Tibial nerve (tissue), 4 donors: ENCODE data around the gene CASP9.

Experiments used
- EP300 ChIP-seq, 2 donors: sonication (generic); formaldehyde crosslinking; IDR thresholded peaks; one replicate each; pipeline ENCODE4 v1.6.1; 2017; ENCODE audit warnings: antibody characterized with exemption in 2 of 2, mild to moderate bottlenecking in 1 of 2
- POLR2A ChIP-seq, 2 donors: fragments of 450-650 bp; IDR thresholded peaks; one replicate each; pipeline ENCODE4 v1.6.1; 2017; ENCODE audit warnings: antibody characterized with exemption in 2 of 2, mild to moderate bottlenecking in 2 of 2, moderate library complexity in 2 of 2
- TF ChIP-seq, protein P1 (sequence below), 5 experiments: fragments of 200-600 bp in 3 of 5; fragments of 450-650 bp in 2 of 5; sonication (generic) in 3 of 5; IDR thresholded peaks; one replicate each; pipeline ENCODE4 v1.5.1; 2016 to 2019; ENCODE audit warnings: antibody characterized with exemption in 5 of 5, mild to moderate bottlenecking in 3 of 5, moderate library complexity in 2 of 5

DNA sequence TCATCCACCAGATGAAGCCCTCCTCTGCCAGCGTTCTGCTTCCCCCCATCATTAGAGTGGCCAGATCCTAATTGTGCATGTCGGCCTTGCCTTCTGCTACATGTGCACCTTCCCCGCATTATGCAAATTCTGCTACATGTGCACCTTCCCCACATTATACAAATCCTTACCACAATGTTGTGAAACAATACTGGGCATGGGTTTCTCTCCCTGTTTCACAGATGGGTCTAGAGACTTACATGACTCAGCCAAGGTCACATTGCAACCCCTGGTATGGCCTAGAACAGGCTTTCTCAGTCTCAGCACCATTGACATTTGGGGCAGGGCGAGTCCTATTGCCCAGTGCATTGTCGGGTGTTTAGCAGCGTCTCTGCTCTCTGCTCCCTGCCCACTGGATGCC lies 68.5 kb downstream of the CASP9 start:
- TF ChIP-seq, protein P1, sequence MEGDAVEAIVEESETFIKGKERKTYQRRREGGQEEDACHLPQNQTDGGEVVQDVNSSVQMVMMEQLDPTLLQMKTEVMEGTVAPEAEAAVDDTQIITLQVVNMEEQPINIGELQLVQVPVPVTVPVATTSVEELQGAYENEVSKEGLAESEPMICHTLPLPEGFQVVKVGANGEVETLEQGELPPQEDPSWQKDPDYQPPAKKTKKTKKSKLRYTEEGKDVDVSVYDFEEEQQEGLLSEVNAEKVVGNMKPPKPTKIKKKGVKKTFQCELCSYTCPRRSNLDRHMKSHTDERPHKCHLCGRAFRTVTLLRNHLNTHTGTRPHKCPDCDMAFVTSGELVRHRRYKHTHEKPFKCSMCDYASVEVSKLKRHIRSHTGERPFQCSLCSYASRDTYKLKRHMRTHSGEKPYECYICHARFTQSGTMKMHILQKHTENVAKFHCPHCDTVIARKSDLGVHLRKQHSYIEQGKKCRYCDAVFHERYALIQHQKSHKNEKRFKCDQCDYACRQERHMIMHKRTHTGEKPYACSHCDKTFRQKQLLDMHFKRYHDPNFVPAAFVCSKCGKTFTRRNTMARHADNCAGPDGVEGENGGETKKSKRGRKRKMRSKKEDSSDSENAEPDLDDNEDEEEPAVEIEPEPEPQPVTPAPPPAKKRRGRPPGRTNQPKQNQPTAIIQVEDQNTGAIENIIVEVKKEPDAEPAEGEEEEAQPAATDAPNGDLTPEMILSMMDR (IDR thresholded peaks at IDR 0.05) = no peak
- TF ChIP-seq POLR2A (IDR thresholded peaks at IDR 0.05) (no peak), EP300 (IDR thresholded peaks at IDR 0.05) (no peak)
